ENCODE measurements around the gene PEDS1. TPM values are rescaled to one million over a fixed set of nuclear protein-coding genes. Genes with fewer than 3 reads are reported as not detected.
A peak's percentile ranks its signal among the peaks of the same experiment; 100 is the strongest.

PEDS1 gene
- total RNA-seq, 1 experiment from 2014 or later: 37.7 TPM

DNA sequence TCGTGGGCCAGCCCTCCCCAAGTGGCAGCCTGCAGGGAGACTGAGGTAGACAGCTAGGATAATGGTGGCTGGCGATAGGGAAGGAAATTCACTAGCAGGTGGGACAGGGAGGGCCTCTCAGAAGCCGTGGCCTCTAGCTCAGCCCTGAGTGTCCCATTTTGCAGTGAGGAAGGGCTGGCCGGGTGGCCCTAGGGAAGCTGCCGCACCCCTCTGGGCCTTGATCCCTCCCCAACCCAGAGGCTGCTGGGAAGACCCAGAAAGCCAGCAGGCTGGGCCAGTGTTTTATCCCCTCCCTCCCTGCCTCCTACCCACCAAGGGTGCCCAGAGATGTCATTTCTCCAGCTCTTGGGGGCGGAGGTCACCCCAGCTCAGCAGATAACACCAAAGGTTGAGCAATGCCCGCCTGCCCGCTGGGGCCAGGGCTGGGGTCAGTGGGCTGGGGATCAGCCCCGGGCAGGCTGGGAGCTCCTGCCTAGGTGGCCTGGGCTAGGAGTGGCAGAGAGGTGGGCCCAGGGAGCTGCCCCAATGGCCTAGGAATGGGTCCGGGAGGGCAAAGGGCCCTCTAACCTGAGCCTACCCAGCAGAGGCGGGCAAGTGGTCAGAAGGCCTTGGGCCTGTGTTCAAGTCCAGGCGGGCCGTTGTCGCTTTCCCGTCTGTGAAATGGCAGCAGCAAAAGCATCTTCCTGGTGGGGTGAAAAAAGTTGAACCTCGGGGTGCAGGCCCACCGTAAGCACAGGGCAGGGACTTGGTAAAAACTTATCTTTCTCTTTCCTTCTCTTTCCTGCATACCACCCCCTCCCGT is 35.6 kb upstream of the PEDS1 start:
- Histone ChIP-seq H3K27ac (peak overlapping the region; percentile 99), H3K4me3 (no peak overlapping the region), H3K4me2 (peak overlapping the region; percentile 80), H3K9me2 (ENCODE audit: insufficient read depth) (no peaks in the 10 kb centered on the region), H3K4me1 (replicated peaks; ENCODE audit: insufficient read depth) (peaks cover 35% of the 10 kb centered on the region), H4K20me1 (ENCODE audit: insufficient read depth) (peaks cover 11% of the 10 kb centered on the region), H3K9me3 (ENCODE audit: insufficient read depth, low read depth) (no peaks in the 10 kb centered on the region), H3F3A (ENCODE audit: insufficient read depth, low read depth) (peaks cover 59% of the 10 kb centered on the region), H3K79me2 (ENCODE audit: low read depth) (peaks cover 29% of the 10 kb centered on the region), H2AFZ (no peak overlapping the region), H3K27me3 (ENCODE audit: insufficient read depth, low read depth) (no peaks in the 10 kb centered on the region), H3K36me3 (ENCODE audit: low read depth) (peaks cover 19% of the 10 kb centered on the region)
- no TSS peak for BruUV-seq (replicated peaks)
- CTCF ChIA-PET: interaction anchor here (0.5 kb wide), 1 partner anchor 604 kb away, joined by 4 read pairs; no protein-coding TSS in a partner anchor
- POLR2A ChIA-PET (ENCODE audit: unreplicated experiment): interaction anchor here (0.6 to 0.7 kb wide), 2 partner anchors 23 to 548 kb away, joined by 4 to 5 read pairs; no protein-coding TSS in a partner anchor
- no peak for DNase-seq
- TF ChIP-seq EZH2 (IDR thresholded peaks at IDR 0.05; ENCODE audit: low read depth): no peak
- TF ChIP-seq, protein P1, sequence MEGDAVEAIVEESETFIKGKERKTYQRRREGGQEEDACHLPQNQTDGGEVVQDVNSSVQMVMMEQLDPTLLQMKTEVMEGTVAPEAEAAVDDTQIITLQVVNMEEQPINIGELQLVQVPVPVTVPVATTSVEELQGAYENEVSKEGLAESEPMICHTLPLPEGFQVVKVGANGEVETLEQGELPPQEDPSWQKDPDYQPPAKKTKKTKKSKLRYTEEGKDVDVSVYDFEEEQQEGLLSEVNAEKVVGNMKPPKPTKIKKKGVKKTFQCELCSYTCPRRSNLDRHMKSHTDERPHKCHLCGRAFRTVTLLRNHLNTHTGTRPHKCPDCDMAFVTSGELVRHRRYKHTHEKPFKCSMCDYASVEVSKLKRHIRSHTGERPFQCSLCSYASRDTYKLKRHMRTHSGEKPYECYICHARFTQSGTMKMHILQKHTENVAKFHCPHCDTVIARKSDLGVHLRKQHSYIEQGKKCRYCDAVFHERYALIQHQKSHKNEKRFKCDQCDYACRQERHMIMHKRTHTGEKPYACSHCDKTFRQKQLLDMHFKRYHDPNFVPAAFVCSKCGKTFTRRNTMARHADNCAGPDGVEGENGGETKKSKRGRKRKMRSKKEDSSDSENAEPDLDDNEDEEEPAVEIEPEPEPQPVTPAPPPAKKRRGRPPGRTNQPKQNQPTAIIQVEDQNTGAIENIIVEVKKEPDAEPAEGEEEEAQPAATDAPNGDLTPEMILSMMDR (conservative IDR thresholded peaks at IDR 0.05): no peak
- intact Hi-C loops (cut with micrococcal nuclease; ENCODE audit: unreplicated experiment): loop anchor here (5.0 kb wide), 1 partner anchor 553 kb away; no protein-coding TSS in a partner anchor

DNA sequence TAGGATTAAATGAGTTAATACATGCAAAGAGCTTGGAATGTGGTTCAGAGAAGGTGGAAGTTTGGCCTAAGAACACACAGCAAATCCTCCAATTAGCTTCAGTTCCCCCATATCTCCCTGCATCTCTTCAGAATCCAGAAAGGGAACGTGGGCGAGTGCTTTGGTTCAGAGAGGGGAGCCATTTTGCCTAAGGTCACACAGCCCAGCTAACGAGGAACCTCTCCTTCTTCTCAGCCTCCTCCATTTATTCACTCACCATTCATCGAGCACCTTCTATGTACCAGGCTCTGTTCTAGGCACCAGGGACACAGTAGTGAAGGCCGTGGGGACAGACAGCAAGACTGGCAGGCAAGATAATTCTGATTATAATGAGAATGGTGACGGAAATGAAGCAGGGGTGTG is 34.8 kb upstream of the PEDS1 start:
- no TSS peak for BruUV-seq (replicated peaks)
- CTCF ChIA-PET: no interaction called here
- no peaks in the 10 kb centered on the region for H3K9me2 ChIP-seq (ENCODE audit: insufficient read depth)

DNA sequence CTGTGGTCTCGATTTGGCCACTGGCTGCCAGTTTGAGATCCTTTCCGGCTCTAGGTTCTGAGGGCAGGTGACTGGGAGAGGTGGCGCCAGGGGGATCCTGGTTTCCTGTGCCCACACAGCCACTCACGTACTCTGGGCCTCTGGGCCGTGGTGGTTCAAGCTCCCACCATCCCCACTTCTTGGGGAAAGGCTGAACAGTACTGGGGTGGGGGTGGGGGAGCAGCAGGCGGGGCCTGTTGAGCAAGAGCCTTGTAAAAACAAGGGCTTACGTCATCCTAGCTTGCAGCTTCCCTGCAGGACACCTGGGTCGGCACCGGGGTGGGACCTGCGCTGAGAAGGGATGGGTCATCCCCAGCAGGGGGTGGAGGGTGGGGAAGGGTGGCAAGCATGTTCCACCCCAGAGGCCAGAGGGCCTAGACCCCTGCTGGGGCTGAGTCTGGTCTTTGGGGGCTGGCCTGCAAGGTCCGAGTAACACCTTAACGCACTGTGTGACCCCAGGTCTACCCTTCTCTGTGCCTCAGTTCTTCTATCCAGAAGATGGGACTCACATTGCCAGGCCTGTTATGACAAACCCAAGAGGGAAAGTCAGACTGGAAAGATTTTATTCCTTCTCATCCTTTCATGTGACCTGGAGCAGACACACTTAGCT is 34.0 kb upstream of the PEDS1 start:
- Histone ChIP-seq H3K27ac (peak overlapping the region; percentile 99), H3K27me3 (ENCODE audit: insufficient read depth, low read depth) (no peaks in the 10 kb centered on the region), H3K9me2 (ENCODE audit: insufficient read depth) (no peaks in the 10 kb centered on the region), H3K4me3 (no peak overlapping the region), H4K20me1 (ENCODE audit: insufficient read depth) (no peaks in the 10 kb centered on the region), H3K36me3 (ENCODE audit: low read depth) (peaks cover 3% of the 10 kb centered on the region), H3K4me1 (replicated peaks; ENCODE audit: insufficient read depth) (peaks cover 34% of the 10 kb centered on the region), H3F3A (ENCODE audit: insufficient read depth, low read depth) (peaks cover 43% of the 10 kb centered on the region), H3K4me2 (peak overlapping the region; percentile 80), H3K79me2 (ENCODE audit: low read depth) (peaks cover 14% of the 10 kb centered on the region), H3K9me3 (ENCODE audit: insufficient read depth, low read depth) (no peaks in the 10 kb centered on the region), H2AFZ (no peak overlapping the region)
- ChIA-PET POLR2A (ENCODE audit: unreplicated experiment) (interaction anchor here (0.5 to 0.6 kb wide), 2 partner anchors 284 to 324 kb away, joined by 3 to 4 read pairs; no protein-coding TSS in a partner anchor), CTCF (interaction anchor here (0.5 to 1.0 kb wide), 7 partner anchors 67 to 392 kb away, joined by 3 to 11 read pairs (median 6); no protein-coding TSS in a partner anchor)
- intact Hi-C loops (cut with micrococcal nuclease; ENCODE audit: unreplicated experiment): loop anchor here (5.0 kb wide), 1 partner anchor 555 kb away; no protein-coding TSS in a partner anchor
- no TSS peak for BruUV-seq (replicated peaks)
- DNase-seq: peak; percentile 33 to 70
- TF ChIP-seq EZH2 (IDR thresholded peaks at IDR 0.05; ENCODE audit: low read depth): no peak
- TF ChIP-seq, protein P1 (conservative IDR thresholded peaks at IDR 0.05): no peak

More for the DNA sequence above, 34.8 kb upstream of the PEDS1 start:
- no peak overlapping the region for H3K4me3 ChIP-seq
- no peak for DNase-seq
- H3K36me3 ChIP-seq (ENCODE audit: low read depth): peaks cover 11% of the 10 kb centered on the region
- H3K4me1 ChIP-seq (replicated peaks; ENCODE audit: insufficient read depth): peaks cover 34% of the 10 kb centered on the region
- no peak for TF ChIP-seq EZH2 (IDR thresholded peaks at IDR 0.05; ENCODE audit: low read depth)
- TF ChIP-seq, protein P1 (conservative IDR thresholded peaks at IDR 0.05): no peak
- peaks cover 21% of the 10 kb centered on the region for H3K79me2 ChIP-seq (ENCODE audit: low read depth)
- peaks cover 4% of the 10 kb centered on the region for H4K20me1 ChIP-seq (ENCODE audit: insufficient read depth)
- no peaks in the 10 kb centered on the region for H3K9me3 ChIP-seq (ENCODE audit: insufficient read depth, low read depth)
- H3F3A ChIP-seq (ENCODE audit: insufficient read depth, low read depth): peaks cover 51% of the 10 kb centered on the region
- H2AFZ ChIP-seq: no peak overlapping the region
- no peaks in the 10 kb centered on the region for H3K27me3 ChIP-seq (ENCODE audit: insufficient read depth, low read depth)
- peak overlapping the region; percentile 80 for H3K4me2 ChIP-seq
- H3K27ac ChIP-seq: peak overlapping the region; percentile 99
- POLR2A ChIA-PET (ENCODE audit: unreplicated experiment): interaction anchor here (0.6 to 0.7 kb wide), 3 partner anchors 22 to 549 kb away, joined by 4 to 5 read pairs (median 4); no protein-coding TSS in a partner anchor
- intact Hi-C loops (cut with micrococcal nuclease; ENCODE audit: unreplicated experiment): loop anchor here (5.0 kb wide), 1 partner anchor 554 kb away; no protein-coding TSS in a partner anchor

All from PC-9 (cell line).